ENCODE results near the gene EFCAB11.

DNA sequence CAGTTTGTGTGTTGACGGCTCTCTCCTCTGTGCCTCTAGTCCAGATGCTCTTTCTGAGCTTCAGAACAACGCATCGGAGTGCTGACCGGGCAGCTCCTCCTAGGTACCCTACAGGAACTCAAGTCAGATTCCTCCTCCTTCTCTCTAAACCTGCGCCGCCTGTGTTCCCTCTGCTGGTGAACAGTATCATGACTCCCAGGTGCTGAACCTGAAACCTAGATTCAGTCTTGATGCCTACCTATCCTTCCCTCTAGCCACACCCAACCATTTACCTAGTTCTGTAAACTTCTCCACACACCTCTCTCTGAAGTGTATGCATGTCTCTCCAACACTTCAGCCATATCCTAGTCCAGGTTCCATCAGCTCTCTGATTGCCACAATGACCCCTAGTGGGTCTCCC lies 112.7 kb downstream of the EFCAB11 start:
- TF ChIP-seq, protein P1, sequence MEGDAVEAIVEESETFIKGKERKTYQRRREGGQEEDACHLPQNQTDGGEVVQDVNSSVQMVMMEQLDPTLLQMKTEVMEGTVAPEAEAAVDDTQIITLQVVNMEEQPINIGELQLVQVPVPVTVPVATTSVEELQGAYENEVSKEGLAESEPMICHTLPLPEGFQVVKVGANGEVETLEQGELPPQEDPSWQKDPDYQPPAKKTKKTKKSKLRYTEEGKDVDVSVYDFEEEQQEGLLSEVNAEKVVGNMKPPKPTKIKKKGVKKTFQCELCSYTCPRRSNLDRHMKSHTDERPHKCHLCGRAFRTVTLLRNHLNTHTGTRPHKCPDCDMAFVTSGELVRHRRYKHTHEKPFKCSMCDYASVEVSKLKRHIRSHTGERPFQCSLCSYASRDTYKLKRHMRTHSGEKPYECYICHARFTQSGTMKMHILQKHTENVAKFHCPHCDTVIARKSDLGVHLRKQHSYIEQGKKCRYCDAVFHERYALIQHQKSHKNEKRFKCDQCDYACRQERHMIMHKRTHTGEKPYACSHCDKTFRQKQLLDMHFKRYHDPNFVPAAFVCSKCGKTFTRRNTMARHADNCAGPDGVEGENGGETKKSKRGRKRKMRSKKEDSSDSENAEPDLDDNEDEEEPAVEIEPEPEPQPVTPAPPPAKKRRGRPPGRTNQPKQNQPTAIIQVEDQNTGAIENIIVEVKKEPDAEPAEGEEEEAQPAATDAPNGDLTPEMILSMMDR (IDR thresholded peaks at IDR 0.05), result no peak
- no peak for TF ChIP-seq POLR2A (IDR thresholded peaks at IDR 0.05)
